Cardiac fibroblast (primary cell): ENCODE results near the gene PPP1R37.

Experiments
- DNase-seq, 2 donors: peaks; one replicate each; pipeline versions ENCODE4 v3.0.0 to v3.0.0-alpha.2; 2010; ENCODE audit warnings: low read depth in 2 of 2
- H3K4me3 ChIP-seq, 2 donors: replicated peaks in 1 of 2; 1 replicate in 1 of 2; 2 replicates in 1 of 2; pipeline ENCODE4 v1.5.1; 2011; ENCODE audit warnings: low read depth in 2 of 2, low read length in 2 of 2, mild to moderate bottlenecking in 2 of 2, moderate library complexity in 1 of 2
- CTCF ChIP-seq: IDR thresholded peaks from one replicate; pipeline ENCODE4 v1.5.1; 2011; ENCODE audit warnings: low read depth, mild to moderate bottlenecking, low read length, inconsistent platforms

PPP1R37 gene

GRCh38 chr19:45147835-45148676, 55.1 kb downstream of the PPP1R37 start:
- H3K4me3 ChIP-seq = no peak overlapping the region
- DNase-seq = no peak
- TF ChIP-seq CTCF = no peak

GRCh38 chr19:45149129-45149528, 56.1 kb downstream of the PPP1R37 start:
- no peak for DNase-seq
- no peak for TF ChIP-seq CTCF
- no peak overlapping the region for H3K4me3 ChIP-seq

- no peak for TF ChIP-seq CTCF
- H3K4me3 ChIP-seq = no peak overlapping the region
- DNase-seq = no peak
Observed at GRCh38 chr19:45150180-45150579, 57.2 kb downstream of the PPP1R37 start.

GRCh38 chr19:45150751-45151281, 57.8 kb downstream of the PPP1R37 start:
- H3K4me3 ChIP-seq = no peak overlapping the region
- no peak for DNase-seq
- TF ChIP-seq CTCF = no peak

GRCh38 chr19:45151320-45151719, 58.3 kb downstream of the PPP1R37 start:
- no peak for TF ChIP-seq CTCF
- no peak for DNase-seq
- no peak overlapping the region for H3K4me3 ChIP-seq

GRCh38 chr19:45151821-45152503, 59.0 kb downstream of the PPP1R37 start:
- H3K4me3 ChIP-seq = peak overlapping the region in 1 of 2 donors; percentile 28
- no peak for DNase-seq
- TF ChIP-seq CTCF = no peak
